Measurements from ENCODE around the gene SLC26A5. TPM values are rescaled to one million over a fixed set of nuclear protein-coding genes. Genes with fewer than 3 reads are reported as not detected.

SLC26A5 gene
- total and polyA plus RNA-seq, 8 donors, result 0.68 to 1.6 (median 1.0) TPM

GRCh38 chr7:103369432-103369831 is 76.6 kb downstream of the SLC26A5 start:
- no peak for ATAC-seq
- Histone ChIP-seq H3K9me3 (no peaks in the 10 kb centered on the region), H3K4me3 (no peak overlapping the region), H3K27me3 (no peaks in the 10 kb centered on the region), H3K36me3 (peaks cover 0 to 64% of the 10 kb centered on the region in 2 donors), H3K27ac (no peak overlapping the region), H3K4me1 (no peaks in the 10 kb centered on the region)
- intact Hi-C loops (cut with DNase I), result no loop called here
- no peak for TF ChIP-seq CTCF (IDR thresholded peaks at IDR 0.05)
- DNase-seq, result no peak

DNA sequence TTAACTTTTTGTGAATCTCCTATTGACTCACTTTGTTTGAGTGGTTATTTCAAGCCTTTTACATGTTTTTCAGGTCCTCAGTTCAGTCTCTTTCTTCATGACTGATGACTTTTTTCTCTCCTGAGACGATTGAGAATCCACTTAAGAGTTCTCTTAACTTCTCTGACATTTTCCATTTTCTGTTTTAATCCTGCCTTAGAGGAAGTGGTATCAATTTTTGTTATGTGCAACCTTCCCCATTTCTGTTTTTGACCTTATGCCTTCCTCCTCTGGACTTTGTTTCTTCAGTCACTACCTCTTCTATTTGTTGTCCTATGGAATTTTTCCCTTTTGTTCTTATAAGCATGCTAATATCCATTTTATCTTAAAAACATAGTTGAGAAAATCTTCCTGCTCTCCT is 96.2 kb downstream of the SLC26A5 start:
- peaks cover 22 to 53% of the 10 kb centered on the region in 2 donors for H3K4me1 ChIP-seq
- ATAC-seq, result no peak
- TF ChIP-seq CTCF (IDR thresholded peaks at IDR 0.05), result no peak
- intact Hi-C loops (cut with DNase I), result no loop called here
- peak overlapping the region in 1 of 2 donors; percentile 65 for H3K4me3 ChIP-seq
- no peak for DNase-seq
- H3K36me3 ChIP-seq, result peaks cover 0 to 40% of the 10 kb centered on the region in 2 donors
- H3K27me3 ChIP-seq, result no peaks in the 10 kb centered on the region
- H3K9me3 ChIP-seq, result no peaks in the 10 kb centered on the region
- peak overlapping the region in 1 of 2 donors; percentile 30 for H3K27ac ChIP-seq

GRCh38 chr7:103348959-103349358 is 97.0 kb downstream of the SLC26A5 start:
- no peak for TF ChIP-seq CTCF (IDR thresholded peaks at IDR 0.05)
- H3K36me3 ChIP-seq, result peaks cover 0 to 32% of the 10 kb centered on the region in 2 donors
- no peaks in the 10 kb centered on the region for H3K9me3 ChIP-seq
- ATAC-seq, result no peak
- no peak for DNase-seq
- peak overlapping the region in 1 of 2 donors; percentile 84 for H3K27ac ChIP-seq
- H3K4me3 ChIP-seq, result peak overlapping the region; percentile 65 to 77
- H3K27me3 ChIP-seq, result no peaks in the 10 kb centered on the region
- intact Hi-C loops (cut with DNase I), result no loop called here
- peaks cover 22 to 54% of the 10 kb centered on the region in 2 donors for H3K4me1 ChIP-seq

DNA sequence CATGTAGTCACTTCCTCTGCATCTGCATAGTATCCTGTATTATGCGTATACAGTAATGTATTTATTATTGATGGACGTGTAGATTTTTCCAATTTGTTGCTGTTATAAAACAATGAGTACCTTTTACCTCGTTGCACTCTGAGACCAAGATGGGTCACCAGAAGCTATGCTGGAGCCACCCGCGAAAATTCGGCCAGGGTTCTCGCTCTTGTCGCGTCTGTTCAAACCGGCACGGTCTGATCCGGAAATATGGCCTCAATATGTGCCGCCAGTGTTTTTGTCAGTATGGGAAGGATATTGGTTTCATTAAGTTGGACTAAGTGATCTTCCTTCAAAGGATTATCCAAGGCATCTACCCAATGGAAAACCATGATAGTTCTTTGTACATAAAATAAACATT is 97.6 kb downstream of the SLC26A5 start:
- H3K4me1 ChIP-seq, result peaks cover 22 to 55% of the 10 kb centered on the region in 2 donors

More for the DNA sequence above, 97.6 kb downstream of the SLC26A5 start:
- no peak for ATAC-seq
- intact Hi-C loops (cut with DNase I), result no loop called here
- H3K4me3 ChIP-seq, result peak overlapping the region; percentile 65 to 77
- H3K9me3 ChIP-seq, result no peaks in the 10 kb centered on the region
- peaks cover 0 to 27% of the 10 kb centered on the region in 2 donors for H3K36me3 ChIP-seq
- H3K27ac ChIP-seq, result peak overlapping the region; percentile 84 to 92
- DNase-seq, result peak in 1 of 4 donors; percentile 45
- no peaks in the 10 kb centered on the region for H3K27me3 ChIP-seq
- no peak for TF ChIP-seq CTCF (IDR thresholded peaks at IDR 0.05)

All from left lung (tissue), 10 donors.